Adipocyte (in vitro differentiated cells): Measurements from ENCODE around the gene RBM34.
"Not testable (repeated sequence)": the region's sequence is repeated elsewhere in the genome, so short reads cannot be mapped to it uniquely, and the experiment has no call there.

Experiments
- DNase-seq: peaks from one replicate; pipeline ENCODE4 v3.0.0-alpha.2; 2015; ENCODE audit warnings: low read depth
- H3K27me3 ChIP-seq: replicated peaks from 2 replicates; pipeline ENCODE4 v1.7.0; 2013; ENCODE audit warnings: mild to moderate bottlenecking, low read length, moderate library complexity; ENCODE audit not compliant: control insufficient read depth, insufficient read depth
- H3K36me3 ChIP-seq: 2 replicates; pipeline ENCODE4 v1.7.0; 2013; ENCODE audit warnings: low read length, mild to moderate bottlenecking, moderate library complexity; ENCODE audit not compliant: control insufficient read depth, insufficient read depth, severe bottlenecking
- H3K4me1 ChIP-seq: 2 replicates; pipeline ENCODE4 v1.7.0; 2013; ENCODE audit warnings: mild to moderate bottlenecking, low read length, moderate library complexity; ENCODE audit not compliant: control insufficient read depth, insufficient read depth
- H3K4me3 ChIP-seq: 2 replicates; pipeline ENCODE4 v1.7.0; 2013; ENCODE audit warnings: mild to moderate bottlenecking, low read length, moderate library complexity
- H3K9ac ChIP-seq: 2 replicates; pipeline ENCODE4 v1.7.0; 2013; ENCODE audit warnings: mild to moderate bottlenecking, low read length, moderate library complexity
- H3K9me3 ChIP-seq: 2 replicates; pipeline ENCODE4 v1.7.0; 2013; ENCODE audit warnings: mild to moderate bottlenecking, low read length, moderate library complexity; ENCODE audit not compliant: control insufficient read depth

The RBM34 gene

GRCh38 chr1:235100194-235100772, 60.8 kb downstream of the RBM34 start:
- no peaks in the 10 kb centered on the region for H3K36me3 ChIP-seq
- H3K9me3 ChIP-seq = no peaks in the 10 kb centered on the region
- H3K4me1 ChIP-seq = peaks cover 14% of the 10 kb centered on the region
- no peak overlapping the region for H3K4me3 ChIP-seq
- DNase-seq = no peak
- H3K27me3 ChIP-seq = no peaks in the 10 kb centered on the region
- no peak overlapping the region for H3K9ac ChIP-seq

GRCh38 chr1:235098991-235099390, 62.1 kb downstream of the RBM34 start:
- DNase-seq = no peak
- H3K4me1 ChIP-seq = peaks cover 7% of the 10 kb centered on the region
- no peak overlapping the region for H3K9ac ChIP-seq
- H3K36me3 ChIP-seq = no peaks in the 10 kb centered on the region
- no peaks in the 10 kb centered on the region for H3K9me3 ChIP-seq
- H3K27me3 ChIP-seq = no peaks in the 10 kb centered on the region
- no peak overlapping the region for H3K4me3 ChIP-seq

- Histone ChIP-seq H3K27me3 (no peaks in the 10 kb centered on the region), H3K9ac (no peak overlapping the region), H3K4me1 (peaks cover 6% of the 10 kb centered on the region), H3K36me3 (no peaks in the 10 kb centered on the region), H3K4me3 (no peak overlapping the region), H3K9me3 (no peaks in the 10 kb centered on the region)
- no peak for DNase-seq
Observed at GRCh38 chr1:235098547-235098946, 62.5 kb downstream of the RBM34 start.

- not testable (repeated sequence) for H3K9me3 ChIP-seq, H3K4me3 ChIP-seq, DNase-seq, H3K9ac ChIP-seq, H3K27me3 ChIP-seq, H3K36me3 ChIP-seq
- peaks cover 14% of the 10 kb centered on the region for H3K4me1 ChIP-seq
Observed at GRCh38 chr1:235097501-235097900, 63.5 kb downstream of the RBM34 start.

GRCh38 chr1:235095938-235096562, 65.0 kb downstream of the RBM34 start:
- H3K4me3 ChIP-seq = no peak overlapping the region
- H3K9me3 ChIP-seq = no peaks in the 10 kb centered on the region
- DNase-seq = no peak
- peaks cover 10% of the 10 kb centered on the region for H3K4me1 ChIP-seq
- no peaks in the 10 kb centered on the region for H3K27me3 ChIP-seq
- no peaks in the 10 kb centered on the region for H3K36me3 ChIP-seq
- H3K9ac ChIP-seq = no peak overlapping the region

- peaks cover 15% of the 10 kb centered on the region for H3K4me1 ChIP-seq
- no peaks in the 10 kb centered on the region for H3K36me3 ChIP-seq
- H3K27me3 ChIP-seq = no peaks in the 10 kb centered on the region
- DNase-seq = peak; percentile 86
- H3K4me3 ChIP-seq = peak overlapping the region; percentile 74
- peak overlapping the region; percentile 76 for H3K9ac ChIP-seq
- H3K9me3 ChIP-seq = no peaks in the 10 kb centered on the region
Observed at GRCh38 chr1:235093696-235094592, 67.1 kb downstream of the RBM34 start.

- H3K9me3 ChIP-seq = no peaks in the 10 kb centered on the region
- no peaks in the 10 kb centered on the region for H3K27me3 ChIP-seq
- peak overlapping the region; percentile 74 for H3K4me3 ChIP-seq
- no peaks in the 10 kb centered on the region for H3K36me3 ChIP-seq
- peak; percentile 64 for DNase-seq
- H3K4me1 ChIP-seq = peaks cover 15% of the 10 kb centered on the region
- H3K9ac ChIP-seq = peak overlapping the region; percentile 76
Observed at GRCh38 chr1:235093013-235093695, 67.9 kb downstream of the RBM34 start.

GRCh38 chr1:235092415-235092814, 68.6 kb downstream of the RBM34 start:
- not testable (repeated sequence) for H3K4me3 ChIP-seq, H3K9ac ChIP-seq, H3K9me3 ChIP-seq, H3K27me3 ChIP-seq, H3K36me3 ChIP-seq, DNase-seq
- H3K4me1 ChIP-seq = peaks cover 15% of the 10 kb centered on the region

GRCh38 chr1:235092045-235092406, 69.0 kb downstream of the RBM34 start:
- H3K4me1 ChIP-seq = peaks cover 15% of the 10 kb centered on the region
- not testable (repeated sequence) for H3K27me3 ChIP-seq, H3K9ac ChIP-seq, H3K4me3 ChIP-seq, H3K9me3 ChIP-seq, DNase-seq, H3K36me3 ChIP-seq

GRCh38 chr1:235091319-235092044, 69.6 kb downstream of the RBM34 start:
- not testable (repeated sequence) for H3K9ac ChIP-seq, H3K36me3 ChIP-seq, H3K27me3 ChIP-seq, H3K9me3 ChIP-seq, DNase-seq, H3K4me3 ChIP-seq
- peaks cover 15% of the 10 kb centered on the region for H3K4me1 ChIP-seq
